ES-I3 (cell line): ENCODE results near the gene CDHR1.

Experiments used
- H3K36me3 ChIP-seq: 2 replicates; pipeline ENCODE4 v1.6.1; 2013; ENCODE audit warnings: mild to moderate bottlenecking, low read length, control low read depth, moderate library complexity; ENCODE audit not compliant: insufficient read depth
- H3K4me1 ChIP-seq: 2 replicates; pipeline ENCODE4 v1.6.1; 2013; ENCODE audit warnings: mild to moderate bottlenecking, control low read depth, low read length; ENCODE audit not compliant: insufficient read depth
- H3K9ac ChIP-seq: 2 replicates; pipeline ENCODE4 v1.6.1; 2013; ENCODE audit warnings: low read depth, mild to moderate bottlenecking, low read length, moderate library complexity
- H3K9me3 ChIP-seq: 2 replicates; pipeline ENCODE4 v1.6.1; 2013; ENCODE audit warnings: mild to moderate bottlenecking, low read length, moderate library complexity; ENCODE audit not compliant: control insufficient read depth, insufficient read depth

Gene CDHR1

GRCh38 chr10:84263716-84264115, 69.4 kb downstream of the CDHR1 start:
- Histone ChIP-seq H3K4me1 (peaks cover 11% of the 10 kb centered on the region), H3K36me3 (no peaks in the 10 kb centered on the region), H3K9me3 (no peaks in the 10 kb centered on the region), H3K9ac (no peak overlapping the region)

DNA sequence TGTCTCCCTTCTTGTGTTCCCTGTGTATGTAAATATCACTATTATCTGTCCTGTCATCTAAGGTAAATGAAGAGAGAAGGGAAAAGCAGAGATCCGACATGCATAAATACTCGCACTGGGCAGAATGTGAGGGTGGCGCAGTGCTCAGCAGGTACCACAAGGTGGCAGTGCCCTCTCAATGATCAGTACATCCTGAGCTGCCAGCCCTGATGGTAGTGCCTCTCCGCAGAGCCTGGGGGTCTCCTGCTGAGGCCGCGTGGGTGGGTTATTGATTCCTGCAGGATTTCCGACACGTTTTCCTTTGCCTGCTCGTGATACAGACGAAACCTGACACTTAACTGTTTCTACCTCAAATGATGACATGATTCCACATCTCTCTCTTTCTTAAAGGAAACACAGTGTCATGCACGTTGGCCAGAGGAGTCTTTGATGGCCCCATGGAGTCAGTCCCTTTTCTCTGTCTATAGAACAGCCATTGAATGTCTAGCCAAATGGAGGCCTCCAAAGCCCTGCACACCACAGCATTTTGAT, 70.3 kb downstream of the CDHR1 start:
- Histone ChIP-seq H3K9me3 (no peaks in the 10 kb centered on the region), H3K9ac (no peak overlapping the region), H3K4me1 (peaks cover 11% of the 10 kb centered on the region)

DNA sequence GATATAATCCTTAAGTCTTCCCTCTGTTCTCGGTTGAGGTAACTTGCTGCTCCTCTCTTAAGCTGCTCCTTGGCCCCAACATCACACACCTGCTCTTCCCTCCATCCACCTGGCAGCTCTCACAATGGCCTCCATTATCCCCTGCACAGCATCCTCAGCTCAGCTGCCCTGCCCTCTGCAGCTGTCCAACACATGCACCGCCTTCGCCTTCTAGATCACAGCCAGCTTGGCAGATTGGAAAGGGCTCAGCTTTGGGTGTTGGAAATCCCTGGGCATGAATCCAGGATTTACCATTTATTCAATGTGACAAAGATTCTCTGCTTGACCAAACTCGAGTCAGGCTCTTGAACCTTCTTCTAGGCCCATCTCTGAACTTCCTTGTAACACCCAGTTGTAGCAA, 71.1 kb downstream of the CDHR1 start:
- Histone ChIP-seq H3K9me3 (no peaks in the 10 kb centered on the region), H3K36me3 (no peaks in the 10 kb centered on the region), H3K4me1 (peaks cover 11% of the 10 kb centered on the region), H3K9ac (no peak overlapping the region)

More for the DNA sequence above, 70.3 kb downstream of the CDHR1 start:
- H3K36me3 ChIP-seq = no peaks in the 10 kb centered on the region

- no peak overlapping the region for H3K9ac ChIP-seq
- H3K36me3 ChIP-seq = no peaks in the 10 kb centered on the region
- H3K4me1 ChIP-seq = peaks cover 11% of the 10 kb centered on the region
- H3K9me3 ChIP-seq = no peaks in the 10 kb centered on the region
Measured at GRCh38 chr10:84267503-84268126, 73.3 kb downstream of the CDHR1 start.

DNA sequence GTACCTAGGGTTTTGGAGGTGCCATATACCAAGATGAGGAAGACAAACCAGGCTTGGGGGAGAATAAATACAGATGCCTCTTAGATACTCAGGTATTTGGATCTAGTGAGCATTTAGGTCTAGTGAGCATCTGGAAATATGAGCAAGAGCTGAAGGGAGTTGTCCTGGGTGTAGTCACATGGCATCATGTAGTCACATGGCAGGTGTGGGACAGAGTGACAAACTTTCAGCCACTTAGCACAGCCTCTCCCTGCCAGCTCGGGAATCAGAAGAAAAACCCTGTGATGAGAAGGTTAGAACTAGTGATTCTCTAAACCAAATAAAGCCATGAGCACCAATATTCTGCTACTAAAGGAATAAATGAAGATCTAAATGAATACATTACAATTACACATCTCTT, 74.8 kb downstream of the CDHR1 start:
- H3K9ac ChIP-seq = no peak overlapping the region
- no peaks in the 10 kb centered on the region for H3K36me3 ChIP-seq
- H3K9me3 ChIP-seq = no peaks in the 10 kb centered on the region
- peaks cover 11% of the 10 kb centered on the region for H3K4me1 ChIP-seq
